GM19467 (cell line): Measurements from ENCODE around the gene TDRD7.
"Not testable (repeated sequence)": the region's sequence is repeated elsewhere in the genome, so short reads cannot be mapped to it uniquely, and the experiment has no call there.

Source experiments
- ATAC-seq: cut with Tn5 transposase; IDR thresholded peaks from one replicate; pipeline ENCODE4 v1.9.1; 2021; ENCODE audit warnings: mild to moderate bottlenecking, moderate library complexity; ENCODE audit not compliant: unreplicated experiment

The TDRD7 gene

DNA sequence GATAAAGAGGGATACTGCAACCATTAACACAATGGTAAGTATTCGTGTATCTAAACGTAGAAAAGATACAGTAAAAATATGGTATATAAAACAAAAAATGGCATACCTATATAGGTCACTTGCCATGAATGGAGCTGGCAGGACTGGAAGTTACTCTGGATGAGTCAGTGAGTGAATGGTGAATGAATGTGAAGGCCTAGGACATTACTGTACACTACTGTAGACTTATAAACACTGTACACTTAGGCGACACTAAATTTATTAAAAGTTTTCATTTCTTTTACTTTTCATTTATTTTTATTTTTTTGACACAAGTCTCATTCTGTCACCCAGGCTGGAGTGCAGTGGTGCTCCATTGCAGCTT is 14.1 kb downstream of the TDRD7 start:
- ATAC-seq = no peak

GRCh38 chr9:97427885-97428284 is 16.0 kb downstream of the TDRD7 start:
- no peak for ATAC-seq

DNA sequence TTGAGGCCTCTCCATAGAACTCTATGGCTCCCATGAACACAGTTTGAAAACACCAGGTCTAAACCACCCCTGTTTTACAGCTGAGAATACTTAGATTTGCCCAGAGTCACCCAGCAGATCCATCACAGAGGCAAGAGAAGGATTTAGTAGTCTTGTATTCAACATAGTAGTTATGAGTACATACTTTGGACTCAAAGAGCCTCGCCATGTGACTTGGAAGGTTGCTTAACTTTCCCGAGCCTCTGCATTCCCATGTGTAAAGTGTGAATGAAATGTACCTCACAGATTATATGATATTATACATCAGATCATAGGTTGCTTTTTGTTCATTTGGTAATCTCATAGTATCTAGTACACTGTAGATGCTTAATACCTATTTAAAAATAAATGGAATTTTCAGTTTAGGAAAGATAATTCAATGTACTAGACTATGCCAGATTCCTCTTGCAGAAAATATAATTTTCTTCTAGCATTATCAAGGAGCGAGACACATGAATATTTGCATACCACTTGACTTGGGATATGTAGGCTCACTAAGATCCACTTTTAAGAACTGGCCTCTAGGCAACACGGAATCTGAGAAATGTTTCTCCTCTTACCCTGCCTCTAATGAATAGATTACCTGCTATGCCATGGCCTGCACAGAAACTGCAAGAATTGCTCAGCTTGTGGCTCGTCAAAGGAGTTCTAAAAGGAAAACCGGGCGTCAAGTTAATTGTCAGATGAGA is 18.6 kb downstream of the TDRD7 start:
- no peak for ATAC-seq

GRCh38 chr9:97431044-97431441 is 19.1 kb downstream of the TDRD7 start:
- ATAC-seq = no peak

GRCh38 chr9:97431549-97432143 is 19.8 kb downstream of the TDRD7 start:
- no peak for ATAC-seq

DNA sequence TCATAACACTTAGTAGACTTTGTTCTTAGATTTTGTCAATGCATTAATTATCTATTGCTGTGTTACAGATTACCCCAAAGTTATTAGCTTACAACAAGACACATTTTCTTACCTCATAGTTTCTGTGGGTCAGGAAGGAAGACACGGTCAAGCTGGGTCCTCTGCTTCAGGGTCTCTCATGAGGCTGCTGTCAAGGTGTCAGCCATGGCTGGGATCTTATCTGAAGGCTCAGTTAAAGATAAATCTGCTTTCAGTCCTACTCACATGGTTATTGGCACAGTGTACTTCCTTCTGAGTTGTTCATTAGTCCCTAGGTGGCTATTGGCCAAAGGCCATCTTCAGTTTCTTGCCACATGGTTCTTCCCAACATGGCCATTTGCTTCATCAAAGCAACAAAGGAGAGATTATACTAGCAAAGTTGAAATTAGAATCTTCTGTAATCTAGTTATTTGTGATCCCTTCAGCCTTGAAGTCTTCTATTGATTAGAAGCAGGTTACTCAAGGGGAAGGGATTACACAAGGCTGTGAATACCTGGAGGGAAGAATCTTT is 25.2 kb downstream of the TDRD7 start:
- no peak for ATAC-seq

DNA sequence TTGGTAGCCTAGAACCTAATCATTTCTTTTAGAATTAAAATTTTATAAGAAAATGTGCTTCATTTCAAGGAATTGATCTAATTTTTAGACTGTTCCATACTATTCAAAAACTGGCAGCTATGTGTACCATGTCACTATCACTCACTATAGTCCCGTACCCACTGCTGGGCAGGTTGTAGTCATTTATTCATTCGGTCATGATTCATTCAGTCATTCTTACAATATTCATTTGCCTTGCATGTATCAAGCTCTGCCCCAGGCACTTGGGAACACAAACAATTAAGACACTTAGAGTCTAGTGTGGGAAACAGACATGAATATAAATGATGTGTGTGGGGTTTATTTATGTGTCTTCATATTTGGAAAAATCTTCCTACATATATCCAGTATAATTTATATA is 26.4 kb downstream of the TDRD7 start:
- no peak for ATAC-seq

DNA sequence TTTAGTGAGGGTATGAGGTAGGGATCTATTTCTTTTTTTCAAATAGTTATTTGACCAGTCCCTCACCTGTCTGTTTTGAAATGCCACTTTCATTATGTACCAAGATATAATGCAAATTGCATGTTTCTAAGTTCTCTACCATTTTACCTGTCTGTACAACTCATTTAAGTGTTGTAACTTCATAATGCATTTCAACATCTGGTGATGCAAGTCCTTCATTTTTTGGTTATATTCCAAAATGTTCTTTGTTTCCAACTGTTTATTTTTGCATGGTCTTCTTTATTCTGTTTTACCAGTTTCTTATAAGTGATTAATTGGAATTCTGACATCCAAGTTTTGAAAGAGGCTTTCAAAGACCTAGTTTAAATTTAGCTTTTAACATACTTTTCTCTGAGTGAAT is 26.8 kb downstream of the TDRD7 start:
- no peak for ATAC-seq

DNA sequence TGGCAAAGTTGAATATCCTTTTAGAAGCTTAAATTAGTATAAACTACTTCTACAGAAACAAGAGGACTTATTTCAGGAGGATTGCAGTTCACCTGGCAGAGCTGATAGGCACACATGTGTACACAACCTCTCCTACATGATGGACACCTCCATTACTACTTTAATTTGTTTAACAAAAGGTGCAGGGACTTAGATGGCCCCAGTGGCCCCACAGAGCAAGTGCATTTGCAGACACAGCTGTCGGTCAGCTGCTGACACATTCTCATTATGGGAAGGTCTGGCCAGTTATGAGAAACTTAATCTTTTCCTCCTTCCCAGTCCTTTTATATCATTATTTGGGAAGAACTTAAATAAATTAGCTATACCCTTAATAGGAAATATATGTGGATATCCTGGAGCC is 28.3 kb downstream of the TDRD7 start:
- ATAC-seq = no peak

DNA sequence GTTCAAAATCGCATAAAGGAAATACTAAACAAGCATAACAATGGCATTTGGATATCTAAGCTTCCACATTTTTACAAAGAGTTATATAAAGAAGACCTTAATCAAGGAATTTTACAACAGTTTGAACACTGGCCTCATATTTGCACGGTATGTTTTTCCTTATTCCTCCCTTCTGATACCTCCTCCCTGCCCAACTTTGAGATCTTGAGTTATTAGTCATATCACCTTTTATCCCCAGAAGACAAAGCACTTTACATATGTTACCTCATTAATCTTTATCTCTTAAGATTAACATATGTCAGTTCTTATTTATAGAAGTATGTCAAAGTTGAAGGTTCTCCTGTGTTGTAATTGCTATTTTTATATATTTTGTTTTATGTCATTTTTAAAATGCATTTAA is 29.8 kb downstream of the TDRD7 start:
- no peak for ATAC-seq

- no peak for ATAC-seq
Measured at GRCh38 chr9:97445119-97445701, 33.3 kb downstream of the TDRD7 start.

GRCh38 chr9:97447001-97447400 is 35.1 kb downstream of the TDRD7 start:
- no peak for ATAC-seq

GRCh38 chr9:97453573-97453972 is 41.7 kb downstream of the TDRD7 start:
- not testable (repeated sequence) for ATAC-seq

GRCh38 chr9:97456841-97457240 is 44.9 kb downstream of the TDRD7 start:
- ATAC-seq = not testable (repeated sequence)

DNA sequence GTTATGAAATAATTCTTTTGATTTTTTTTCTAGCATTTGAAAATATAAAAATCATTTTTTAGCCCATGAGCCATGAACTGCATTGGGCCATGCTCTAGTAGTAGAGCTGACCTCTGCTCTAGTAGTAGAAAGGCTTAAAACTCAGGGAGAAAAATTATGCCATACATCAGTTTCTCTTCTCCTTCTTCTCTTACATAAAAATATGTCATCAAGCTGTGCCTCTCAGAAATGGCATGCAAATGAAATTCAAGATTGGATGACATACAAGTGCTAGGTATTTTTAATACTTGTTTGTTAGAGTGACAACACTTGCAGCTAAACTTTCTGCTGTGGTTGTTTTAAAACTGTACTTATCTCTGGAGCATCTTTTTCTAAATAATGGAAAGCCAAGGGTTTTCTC is 47.4 kb downstream of the TDRD7 start:
- no peak for ATAC-seq

DNA sequence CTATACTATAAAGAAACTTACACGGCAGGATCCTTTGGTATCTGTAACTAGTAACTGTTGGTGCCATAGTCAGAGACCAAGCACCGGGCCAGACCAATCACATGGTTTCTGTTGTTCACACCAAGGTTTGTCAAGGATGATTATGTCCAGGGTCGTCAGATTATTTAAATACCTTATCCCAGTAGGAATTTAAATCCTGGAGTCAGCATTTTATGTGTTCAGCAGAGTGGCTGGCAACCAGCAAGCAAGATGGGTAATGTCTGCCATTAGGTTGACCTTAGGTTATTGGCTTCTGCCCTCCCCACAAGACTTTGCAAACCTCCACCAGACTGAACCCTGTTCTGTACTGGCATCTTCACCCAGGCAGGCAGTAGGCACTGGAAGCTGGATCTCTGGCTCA is 50.3 kb downstream of the TDRD7 start:
- ATAC-seq = no peak

DNA sequence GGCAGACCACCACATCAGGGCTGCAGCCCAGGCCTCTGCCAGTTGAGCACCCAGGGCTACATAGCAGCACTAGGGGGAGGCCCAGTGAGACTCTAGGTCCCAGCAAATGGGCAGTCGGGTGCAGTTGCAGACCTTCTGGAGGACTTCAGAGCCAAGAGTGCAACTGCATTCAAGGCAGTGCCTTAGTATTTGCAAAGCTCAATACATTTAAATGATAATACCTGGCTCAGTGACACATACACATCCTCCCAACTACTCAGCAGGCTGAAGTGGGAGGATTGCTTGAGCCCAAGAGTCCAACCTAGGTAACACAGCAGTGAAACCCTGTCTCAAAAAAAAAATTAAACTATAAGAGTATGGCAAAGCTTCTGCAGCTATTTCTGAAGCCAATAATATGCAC is 51.0 kb downstream of the TDRD7 start:
- no peak for ATAC-seq

DNA sequence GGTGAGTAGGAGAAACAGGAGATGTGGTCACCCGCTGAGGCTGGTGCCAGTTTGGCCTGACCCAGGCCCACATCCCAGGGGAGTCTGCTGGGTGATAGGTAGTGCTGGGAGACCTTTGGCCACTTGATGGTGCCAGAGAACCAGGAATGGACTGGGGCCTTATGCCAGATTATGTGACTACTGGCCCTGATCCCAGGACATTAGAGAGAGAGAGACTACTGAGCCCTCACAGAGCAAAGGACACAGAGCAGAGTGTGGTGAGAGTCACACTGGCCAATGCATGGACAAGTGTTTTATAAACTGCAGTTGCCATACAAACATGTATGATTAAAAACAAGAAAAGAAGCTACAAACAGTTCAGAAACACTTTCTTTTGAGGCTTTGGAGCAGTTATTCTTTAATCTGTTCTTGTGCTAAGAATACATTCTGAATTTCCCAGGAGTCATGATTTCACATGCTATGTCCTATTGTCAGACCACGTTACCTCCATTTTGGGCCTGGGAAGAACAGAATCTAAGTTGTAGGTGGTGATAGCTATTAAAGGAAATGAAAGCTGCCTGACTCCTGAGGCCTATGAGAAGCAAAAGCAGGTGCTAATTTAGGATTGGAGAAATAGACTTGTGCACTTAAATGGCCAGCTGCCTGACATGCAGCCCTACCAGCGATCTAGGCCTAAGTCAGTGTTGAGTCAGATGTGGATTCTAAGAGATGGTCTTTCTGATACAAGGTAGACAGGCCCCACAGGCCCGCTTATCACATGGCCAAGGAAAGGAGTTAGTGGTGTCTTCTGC is 57.0 kb downstream of the TDRD7 start:
- ATAC-seq = no peak

GRCh38 chr9:97470076-97470475 is 58.2 kb downstream of the TDRD7 start:
- ATAC-seq = no peak

- ATAC-seq = no peak
Measured at GRCh38 chr9:97473717-97474116, 61.8 kb downstream of the TDRD7 start.

DNA sequence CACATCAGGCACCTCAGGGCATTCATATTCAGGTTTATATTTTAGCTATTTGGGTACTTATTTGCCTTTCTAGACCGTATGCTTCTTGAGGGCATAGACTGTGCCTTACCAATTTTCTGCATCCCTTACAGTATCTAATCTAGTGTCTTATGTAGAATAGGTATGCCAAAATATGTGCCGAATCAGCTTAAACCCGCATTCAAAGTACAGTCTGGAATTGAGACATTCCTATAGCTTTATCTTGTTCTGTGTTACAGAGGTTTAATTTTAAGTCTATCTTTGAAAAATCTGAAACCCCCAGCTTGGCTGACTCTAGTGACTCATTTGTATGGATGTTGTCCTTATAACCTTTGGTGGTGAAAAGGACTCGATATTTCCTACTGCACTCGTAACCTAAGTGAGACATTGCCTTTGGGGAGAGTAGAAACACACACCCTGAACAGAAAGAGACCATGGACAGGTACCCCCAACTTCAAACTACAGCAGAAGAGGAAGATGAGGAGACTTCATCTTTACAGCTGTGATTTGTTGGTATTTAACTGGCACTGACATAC is 62.6 kb downstream of the TDRD7 start:
- ATAC-seq = no peak
